ENCODE results near the gene COQ8A.

The COQ8A gene

DNA sequence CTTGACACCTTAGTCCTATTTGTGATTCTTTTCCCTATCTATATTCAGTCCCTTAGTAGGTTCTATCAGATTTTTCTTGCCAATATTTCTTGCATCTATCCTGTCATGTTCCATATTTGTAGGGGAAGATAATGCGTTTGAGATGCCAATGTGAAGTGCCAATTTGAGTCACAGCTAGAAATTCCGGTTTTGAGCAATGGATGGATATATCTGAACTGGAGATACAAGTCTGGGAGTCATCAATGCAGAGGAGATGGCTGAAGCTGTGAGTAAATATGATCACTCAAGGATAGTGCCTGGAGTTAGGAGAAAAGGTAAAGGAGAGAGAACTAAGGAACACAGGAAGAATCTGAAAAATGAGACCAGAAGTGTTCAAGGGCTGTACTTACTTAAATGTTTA is 93.8 kb downstream of the COQ8A start:
- no peak for DNase-seq

DNA sequence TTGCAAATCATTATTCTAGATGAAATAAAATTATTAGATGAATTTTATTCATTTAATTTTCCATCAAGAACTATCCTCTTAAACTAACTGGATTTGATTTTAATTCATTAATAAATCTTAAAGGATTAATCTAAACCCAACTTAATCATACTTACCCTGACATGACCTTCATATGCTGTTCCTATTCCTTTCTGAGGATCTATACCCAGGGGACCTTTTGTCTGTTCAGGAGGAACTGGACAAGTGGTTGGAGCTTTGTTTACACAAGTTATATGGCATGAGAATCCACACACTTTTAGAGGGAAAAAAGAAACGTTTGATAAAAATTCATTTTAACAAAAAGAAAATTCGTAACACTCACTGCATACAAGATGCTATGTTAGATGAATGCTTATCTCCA is 95.2 kb downstream of the COQ8A start:
- no peak for DNase-seq

- DNase-seq: no peak
Observed at GRCh38 chr1:227037121-227037520, 97.0 kb downstream of the COQ8A start.

Measured in NCI-H2029 (cell line).